LNCaP clone FGC (cell line): ENCODE results near the gene GFPT2.

Experiments used
- DNase-seq: peaks from one replicate; pipeline ENCODE4 v3.0.0-alpha.2; 2011; ENCODE audit warnings: low read depth
- H3K4me3 ChIP-seq: 2 replicates; pipeline ENCODE4 v1.5.1; 2011; ENCODE audit warnings: mild to moderate bottlenecking, low read depth, low read length, control low read depth
- CTCF ChIP-seq: IDR thresholded peaks from 2 replicates; pipeline ENCODE4 v1.5.1; 2012; ENCODE audit warnings: mild to moderate bottlenecking; ENCODE audit not compliant: control insufficient read depth, insufficient read depth; ENCODE audit errors: extremely low read depth

The GFPT2 gene

DNA sequence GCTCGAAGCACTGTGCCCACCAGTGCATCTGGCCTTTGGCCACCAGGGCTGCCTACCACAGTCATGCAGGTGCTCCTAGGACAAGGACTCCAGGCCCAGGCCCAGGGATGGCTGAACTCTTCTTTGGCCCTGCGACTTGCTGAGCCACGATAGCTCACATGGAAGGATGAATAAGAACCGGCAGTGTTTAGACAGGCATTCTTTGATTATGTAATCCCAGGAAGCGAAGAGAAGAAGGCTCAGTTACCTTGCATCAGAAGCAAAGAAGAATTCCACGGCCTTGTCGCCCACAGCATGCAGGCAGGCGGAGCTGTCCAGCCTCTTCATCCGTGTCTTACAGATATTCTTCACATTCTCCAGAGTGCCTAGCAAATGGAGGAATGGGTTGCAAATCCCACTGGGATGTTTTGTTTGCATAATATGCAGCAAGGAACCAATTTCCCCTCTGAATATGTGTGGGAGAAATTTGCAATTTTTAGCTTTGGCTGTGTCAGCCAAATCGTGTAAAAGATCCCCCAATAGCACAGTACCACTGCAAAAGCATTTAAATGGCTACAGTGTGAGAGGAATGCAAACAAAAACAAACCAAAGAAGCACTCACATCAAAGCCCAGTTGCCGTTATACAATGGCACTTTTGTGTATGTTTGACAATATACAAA, 29.1 kb downstream of the GFPT2 start:
- H3K4me3 ChIP-seq, result no peak overlapping the region
- DNase-seq, result no peak
- no peak for TF ChIP-seq CTCF

DNA sequence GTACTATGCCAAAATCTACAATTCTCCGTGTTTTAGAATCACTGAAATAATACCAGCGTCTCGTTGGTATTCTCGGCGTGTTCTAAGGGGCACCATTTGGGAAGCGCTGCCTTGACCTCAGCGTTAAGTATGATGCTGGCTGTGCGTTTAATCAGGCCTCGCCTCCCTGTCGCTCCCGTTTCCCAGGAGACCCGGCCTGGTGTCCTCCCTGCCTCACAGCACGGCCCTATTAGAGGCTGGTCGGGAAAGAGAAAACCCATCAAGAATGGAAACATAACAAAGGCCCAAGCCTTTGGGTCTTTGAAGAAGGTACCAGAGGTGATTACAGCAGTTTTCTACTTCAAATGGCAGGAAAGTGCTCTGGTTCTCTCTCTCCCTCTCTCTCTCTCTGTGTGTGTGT, 30.0 kb downstream of the GFPT2 start:
- H3K4me3 ChIP-seq, result no peak overlapping the region
- TF ChIP-seq CTCF, result no peak
- DNase-seq, result no peak

DNA sequence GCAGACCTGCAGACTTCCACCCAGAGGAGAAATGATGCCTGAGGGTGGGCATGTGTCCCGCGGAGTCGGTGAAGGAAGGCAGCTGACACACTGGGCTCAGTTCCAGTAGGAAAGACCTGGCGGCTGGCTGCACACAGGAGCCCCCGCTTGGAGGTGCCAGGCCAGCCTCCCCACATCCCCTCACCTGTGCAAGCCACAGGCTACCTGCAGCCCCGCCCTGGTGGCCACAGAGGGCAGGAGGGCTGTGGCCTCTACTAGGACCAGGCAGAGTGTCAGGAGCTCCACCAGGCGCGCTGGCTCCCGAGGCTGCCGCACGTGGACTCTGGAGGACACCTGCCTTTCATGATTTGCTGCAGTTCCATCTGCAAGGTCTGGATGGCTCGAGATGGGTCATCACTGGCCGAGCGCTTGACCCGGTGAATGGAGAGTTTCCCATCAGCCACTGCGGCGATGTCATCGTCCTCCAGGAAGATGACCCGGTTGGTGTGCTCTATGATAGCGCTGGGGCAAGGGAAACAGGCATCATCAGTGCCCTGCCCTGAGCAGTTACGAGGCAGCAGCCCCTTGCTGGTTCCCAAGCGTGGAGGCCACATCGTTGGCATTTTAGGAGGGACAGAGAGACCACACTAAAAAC, 34.6 kb downstream of the GFPT2 start:
- no peak for TF ChIP-seq CTCF
- no peak overlapping the region for H3K4me3 ChIP-seq
- no peak for DNase-seq

DNA sequence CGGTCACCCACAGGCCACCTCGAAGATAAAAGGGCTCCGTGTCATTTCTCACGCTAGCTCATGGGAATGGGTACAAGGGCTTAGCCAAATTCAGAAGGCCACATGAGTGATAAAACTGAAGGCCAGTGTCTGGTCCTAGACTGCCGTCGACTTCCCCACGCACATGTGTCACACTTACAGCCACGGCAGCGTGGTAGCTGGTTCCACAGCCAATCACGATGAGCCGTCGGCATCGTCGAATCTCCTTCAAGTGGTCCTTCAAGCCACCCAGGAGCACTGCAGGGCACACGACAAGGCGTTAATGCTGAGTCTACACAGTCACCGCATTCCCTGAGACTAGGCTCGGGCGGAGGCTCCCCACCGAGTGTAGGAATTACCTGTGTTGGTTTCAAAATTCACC, 36.5 kb downstream of the GFPT2 start:
- no peak for DNase-seq
- TF ChIP-seq CTCF, result no peak
- H3K4me3 ChIP-seq, result no peak overlapping the region

GRCh38 chr5:180315762-180316212, 37.3 kb downstream of the GFPT2 start:
- peak; percentile 94 for TF ChIP-seq CTCF
- H3K4me3 ChIP-seq, result no peak overlapping the region
- peak; percentile 27 for DNase-seq

GRCh38 chr5:180313677-180314505, 39.2 kb downstream of the GFPT2 start:
- H3K4me3 ChIP-seq, result no peak overlapping the region
- no peak for TF ChIP-seq CTCF
- DNase-seq, result no peak
